ENCODE data around the gene ZNF19. TPM values are rescaled to one million over a fixed set of nuclear protein-coding genes. Genes with fewer than 3 reads are reported as not detected.

Gene ZNF19
- total RNA-seq, 1 experiment from 2014 or later, result 4.7 TPM

DNA sequence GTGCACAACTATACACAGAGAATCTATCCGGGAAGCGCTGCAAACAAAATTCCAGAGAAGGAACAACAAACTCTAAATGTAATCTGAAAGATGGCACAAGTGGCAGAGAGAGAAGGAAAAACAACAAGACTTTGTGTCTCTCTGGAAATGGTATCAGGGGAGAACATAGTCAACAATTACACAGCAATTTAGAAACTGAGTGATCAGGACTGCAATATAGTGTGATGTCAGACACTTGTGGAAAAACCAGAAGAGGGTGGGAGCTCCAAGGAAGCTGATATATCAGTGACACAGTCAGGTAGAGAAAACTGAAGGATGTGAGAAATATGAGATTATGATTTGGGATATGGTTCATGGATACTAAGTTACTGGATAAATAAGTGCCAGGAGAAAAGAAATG lies 8.2 kb downstream of the ZNF19 start:
- no peak overlapping the region for H3K9ac ChIP-seq (ENCODE audit: extremely low read depth, insufficient read length, low read length)
- H2BK120ac ChIP-seq (ENCODE audit: low read depth, low read length, poor library complexity, severe bottlenecking), result no peak overlapping the region
- no peak overlapping the region for H3K23ac ChIP-seq (ENCODE audit: insufficient read length, low read depth, low read length)
- no peak overlapping the region for H2BK20ac ChIP-seq (ENCODE audit: low read depth, low read length, poor library complexity, severe bottlenecking)
- Mint-ChIP-seq H3K36me3 (ENCODE audit: insufficient read depth in 1 of 3, low read depth in 3 of 3) (peaks cover 0 to 11% (median 8%) of the 10 kb centered on the region in 3 experiments; a peak in 6 of 7 replicates), H3K4me1 (peaks cover 11 to 12% of the 10 kb centered on the region in 2 experiments), H3K27ac (no peak overlapping the region), H3K9me3 (no peaks in the 10 kb centered on the region), H3K4me3 (no peak overlapping the region), H3K27me3 (ENCODE audit: low read depth) (no peaks in the 10 kb centered on the region; the same call in 1 of the 2 replicates)
- whole genome bisulfite sequencing (ENCODE audit: extremely low coverage, insufficient read length, low lambda C conversion rate), result no CpG with 5 or more reads among the region's 2 CpGs
- H3K27ac ChIP-seq (ENCODE audit: insufficient read length, low read depth, low read length), result no peak overlapping the region
- H3T11ph ChIP-seq (ENCODE audit: low read length), result no peak overlapping the region
- no peak overlapping the region for H2AK5ac ChIP-seq (ENCODE audit: insufficient read length, low read length)
- no peaks in the 10 kb centered on the region for H3K79me2 ChIP-seq (ENCODE audit: insufficient read depth, low read length)
- no peak overlapping the region for H3K14ac ChIP-seq (ENCODE audit: insufficient read depth, low read length)
- H3K9me3 ChIP-seq (ENCODE audit: control insufficient read depth, low read depth, low read length), result no peaks in the 10 kb centered on the region
- H3K27me3 ChIP-seq (ENCODE audit: insufficient read depth, low read length), result no peaks in the 10 kb centered on the region; the same call in 1 of the 2 replicates
- H4K5ac ChIP-seq (ENCODE audit: insufficient read length, low read depth, low read length), result no peak overlapping the region
- no peak overlapping the region for H3K18ac ChIP-seq (ENCODE audit: insufficient read length, low read depth, low read length)
- H3K23me2 ChIP-seq (ENCODE audit: insufficient read length, low read depth, low read length, poor library complexity, severe bottlenecking), result no peaks in the 10 kb centered on the region
- no peak overlapping the region for H4K91ac ChIP-seq (ENCODE audit: insufficient read length, low read depth, low read length)
- no peak overlapping the region for H2BK12ac ChIP-seq (ENCODE audit: insufficient read length, low read depth, low read length)
- no peak overlapping the region for H3K4me2 ChIP-seq (ENCODE audit: insufficient read depth, insufficient read length, low read length)
- no peak overlapping the region for H3K56ac ChIP-seq (ENCODE audit: insufficient read length, low read depth, low read length)
- H3K4ac ChIP-seq (ENCODE audit: low read depth, low read length), result no peak overlapping the region
- H2AFZ ChIP-seq (ENCODE audit: low read length), result no peak overlapping the region
- no peaks in the 10 kb centered on the region for H3K79me1 ChIP-seq (ENCODE audit: insufficient read depth, low read depth, low read length, poor library complexity, severe bottlenecking)
- H4K20me1 ChIP-seq (ENCODE audit: control insufficient read depth, insufficient read depth, insufficient read length), result no peaks in the 10 kb centered on the region
- H3K4me1 ChIP-seq (ENCODE audit: insufficient read depth, low read length), result no peaks in the 10 kb centered on the region
- H4K8ac ChIP-seq (replicated peaks; ENCODE audit: insufficient read length, low read depth, low read length), result no peak overlapping the region
- no peak for DNase-seq
- H2BK15ac ChIP-seq (ENCODE audit: low read depth, low read length), result no peak overlapping the region
- TF ChIP-seq, protein P1, sequence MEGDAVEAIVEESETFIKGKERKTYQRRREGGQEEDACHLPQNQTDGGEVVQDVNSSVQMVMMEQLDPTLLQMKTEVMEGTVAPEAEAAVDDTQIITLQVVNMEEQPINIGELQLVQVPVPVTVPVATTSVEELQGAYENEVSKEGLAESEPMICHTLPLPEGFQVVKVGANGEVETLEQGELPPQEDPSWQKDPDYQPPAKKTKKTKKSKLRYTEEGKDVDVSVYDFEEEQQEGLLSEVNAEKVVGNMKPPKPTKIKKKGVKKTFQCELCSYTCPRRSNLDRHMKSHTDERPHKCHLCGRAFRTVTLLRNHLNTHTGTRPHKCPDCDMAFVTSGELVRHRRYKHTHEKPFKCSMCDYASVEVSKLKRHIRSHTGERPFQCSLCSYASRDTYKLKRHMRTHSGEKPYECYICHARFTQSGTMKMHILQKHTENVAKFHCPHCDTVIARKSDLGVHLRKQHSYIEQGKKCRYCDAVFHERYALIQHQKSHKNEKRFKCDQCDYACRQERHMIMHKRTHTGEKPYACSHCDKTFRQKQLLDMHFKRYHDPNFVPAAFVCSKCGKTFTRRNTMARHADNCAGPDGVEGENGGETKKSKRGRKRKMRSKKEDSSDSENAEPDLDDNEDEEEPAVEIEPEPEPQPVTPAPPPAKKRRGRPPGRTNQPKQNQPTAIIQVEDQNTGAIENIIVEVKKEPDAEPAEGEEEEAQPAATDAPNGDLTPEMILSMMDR (conservative IDR thresholded peaks at IDR 0.05), result no peak
- no peak overlapping the region for H2BK5ac ChIP-seq (ENCODE audit: insufficient read length, low read length)

All from H9 (cell line).